Upper lobe of right lung (tissue), 1 donor: ENCODE measurements around the gene RNF186. TPM values are rescaled to one million over a fixed set of nuclear protein-coding genes. Genes with fewer than 3 reads are reported as not detected.
A peak's percentile ranks its signal among the peaks of the same experiment; 100 is the strongest.

Source experiments
- ATAC-seq: fragments of 200-7000 bp; cut with Tn5 transposase; one replicate; pipeline ENCODE4 v1.9.1; 2020; ENCODE audit warnings: mild to moderate bottlenecking, moderate library complexity
- DNase-seq: peaks from one replicate; pipeline ENCODE4 v3.0.0-alpha.2; 2020
- H3K27ac ChIP-seq: fragments of 200-600 bp; one replicate; pipeline ENCODE4 v1.8.0; 2022
- H3K27me3 ChIP-seq: fragments of 200-600 bp; one replicate; pipeline ENCODE4 v1.8.0; 2022; ENCODE audit warnings: mild to moderate bottlenecking
- H3K36me3 ChIP-seq: fragments of 200-600 bp; one replicate; pipeline ENCODE4 v1.8.0; 2022
- H3K4me1 ChIP-seq: fragments of 200-600 bp; one replicate; pipeline ENCODE4 v1.8.0; 2022
- H3K4me3 ChIP-seq: fragments of 200-600 bp; one replicate; pipeline ENCODE4 v1.8.0; 2022; ENCODE audit warnings: mild to moderate bottlenecking
- H3K9me3 ChIP-seq: fragments of 200-600 bp; one replicate; pipeline ENCODE4 v1.8.0; 2022
- CTCF ChIP-seq: fragments of 200-600 bp; IDR thresholded peaks from one replicate; pipeline ENCODE4 v1.8.0; 2022; ENCODE audit warnings: antibody characterized with exemption
- intact Hi-C: fragments of 100-400 bp; cut with DNase I; formaldehyde crosslinking; loops from one replicate; pipeline ENCODE4 v1.11.0; 2022
- long read RNA-seq: library from polyadenylated mRNA; unstranded; transcript quantifications from one replicate; pipeline ENCODE4 v2.0.0, GENCODE V29; 2021
- total RNA-seq: library from RNA; stranded (reverse); fragmentation: NEBNext Ultra II Directional; extraction: Animal tissue kit (Norgen Biotek cat#: 25700); gene quantifications from one replicate; pipeline ENCODE4 v1.2.1, GENCODE V29; 2021
- donor health status: DM: no; HTN: yes; CAD: no; lungs with severe emphysema.

Gene RNF186
- total RNA-seq: not detected
- long read RNA-seq: 0 reads

DNA sequence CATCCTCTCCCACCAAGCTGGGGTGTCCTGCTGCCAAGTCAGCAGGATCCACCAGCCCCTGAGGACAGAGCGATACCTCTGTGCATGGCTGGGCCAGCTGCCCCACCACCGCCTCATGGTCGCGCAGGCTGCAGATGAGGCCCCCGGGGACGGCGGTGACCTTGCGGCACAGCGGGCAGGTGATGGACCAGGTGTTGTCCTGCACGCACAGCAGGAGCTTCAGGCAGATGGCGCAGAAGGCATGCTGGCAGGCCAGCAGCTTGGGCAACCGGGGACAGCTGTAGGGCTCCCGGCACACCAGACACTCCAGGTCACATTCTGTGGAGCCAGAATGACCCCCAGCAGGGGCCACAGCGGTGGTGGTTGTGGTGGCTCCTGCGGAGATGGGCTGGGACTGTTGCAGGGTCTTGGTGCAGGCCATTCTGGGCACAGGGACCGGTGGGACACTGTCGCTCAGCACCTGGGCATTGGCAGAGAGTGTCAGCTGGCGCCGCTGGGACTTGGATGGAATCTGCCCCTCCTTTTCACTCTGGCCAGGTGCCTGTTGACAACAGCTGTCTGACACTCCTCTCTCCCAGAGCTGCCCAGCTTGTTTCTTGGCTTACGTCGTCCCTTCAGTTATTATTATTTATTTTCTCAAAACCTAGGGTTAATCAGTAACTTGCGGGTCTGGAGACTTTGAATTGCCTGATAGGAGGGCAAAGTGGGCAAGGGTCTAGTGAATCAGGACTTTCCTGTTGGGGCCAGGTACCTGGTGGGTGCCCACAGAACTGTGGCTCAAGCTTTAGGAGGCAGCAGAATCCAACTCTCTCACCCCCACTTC, at the start of gene RNF186:
RNF186 (minus strand) TSS at position 603 of the 823 bp plus-strand sequence; CDS start at position 421, 182 bp downstream.
- ATAC-seq (peak; percentile 81), DNase-seq (peak; percentile 76)
- no peaks in the 10 kb centered on the region for H3K4me1 ChIP-seq
- no peak within 1 kb of the TSS for H3K27ac ChIP-seq
- intact Hi-C loops: no loop called here
- H3K4me3 ChIP-seq: no peak within 1 kb of the TSS
- TF ChIP-seq CTCF: no peak
- no peaks in the 10 kb centered on the region for H3K9me3 ChIP-seq
- H3K27me3 ChIP-seq: no peaks in the 10 kb centered on the region
- H3K36me3 ChIP-seq: no peaks in the 10 kb centered on the region

- Histone ChIP-seq H3K4me3 (no peak overlapping the region), H3K4me1 (no peaks in the 10 kb centered on the region), H3K27me3 (peaks cover 14% of the 10 kb centered on the region), H3K27ac (no peak overlapping the region), H3K36me3 (no peaks in the 10 kb centered on the region), H3K9me3 (peaks cover 10% of the 10 kb centered on the region)
- DNase-seq (no peak), ATAC-seq (no peak)
- TF ChIP-seq CTCF: no peak
- intact Hi-C loops: no loop called here
Measured at GRCh38 chr1:19864570-19865160, 49.6 kb upstream of the RNF186 start.

GRCh38 chr1:19862944-19863343, 47.9 kb upstream of the RNF186 start:
- Histone ChIP-seq H3K9me3 (peaks cover 10% of the 10 kb centered on the region), H3K4me3 (no peak overlapping the region), H3K4me1 (no peaks in the 10 kb centered on the region), H3K27ac (no peak overlapping the region), H3K36me3 (no peaks in the 10 kb centered on the region), H3K27me3 (peaks cover 1% of the 10 kb centered on the region)
- no peak for TF ChIP-seq CTCF
- intact Hi-C loops: no loop called here
- no peak for DNase-seq
- no peak for ATAC-seq

DNA sequence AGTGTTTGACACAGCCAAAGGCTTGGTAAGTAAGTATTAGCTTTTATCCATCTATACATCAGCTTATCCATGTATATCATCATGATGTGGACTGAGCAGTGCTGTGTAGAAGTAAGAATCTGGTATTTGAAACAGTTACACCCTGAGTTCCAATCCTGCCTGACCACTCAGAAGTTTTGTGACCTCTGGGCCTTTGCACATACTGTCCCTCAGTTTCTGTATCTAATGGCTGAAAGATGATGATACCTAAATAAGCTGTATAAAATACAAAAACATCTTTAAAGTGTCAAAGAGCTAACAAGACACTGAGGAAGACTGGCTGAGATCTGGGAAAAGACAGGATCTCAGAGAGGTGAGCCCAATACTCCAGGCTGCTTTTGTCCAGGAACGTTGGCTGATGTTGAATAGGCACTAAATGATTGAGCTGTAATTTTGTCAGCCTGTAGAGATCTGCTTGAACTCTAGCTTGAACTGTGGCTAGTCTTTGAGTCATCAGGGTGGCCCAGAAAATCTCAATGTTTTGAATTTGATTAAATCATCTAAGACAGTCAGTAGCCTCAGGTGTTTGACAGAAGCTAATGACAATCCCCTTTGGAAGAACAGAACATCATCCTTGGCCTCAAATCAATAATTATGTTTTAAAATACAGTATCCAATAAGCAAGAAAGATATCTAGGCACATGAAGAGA, 46.9 kb upstream of the RNF186 start:
- Histone ChIP-seq H3K36me3 (no peaks in the 10 kb centered on the region), H3K27me3 (no peaks in the 10 kb centered on the region), H3K27ac (no peak overlapping the region), H3K9me3 (peaks cover 10% of the 10 kb centered on the region), H3K4me3 (no peak overlapping the region), H3K4me1 (no peaks in the 10 kb centered on the region)
- ATAC-seq: no peak
- DNase-seq: no peak
- no peak for TF ChIP-seq CTCF
- intact Hi-C loops: no loop called here

- ATAC-seq (no peak), DNase-seq (no peak)
- no peak for TF ChIP-seq CTCF
- Histone ChIP-seq H3K36me3 (no peaks in the 10 kb centered on the region), H3K27me3 (no peaks in the 10 kb centered on the region), H3K4me1 (no peaks in the 10 kb centered on the region), H3K9me3 (peaks cover 10% of the 10 kb centered on the region), H3K4me3 (no peak overlapping the region), H3K27ac (no peak overlapping the region)
- intact Hi-C loops: no loop called here
Measured at GRCh38 chr1:19861034-19861433, 46.0 kb upstream of the RNF186 start.
